KMS-11 (cell line): ENCODE results near the gene KLHL3.

Experiments used
- H2AFZ ChIP-seq: fragments of 200-600 bp; sonication (generic); 2 replicates; pipeline ENCODE4 v1.6.1; 2016; ENCODE audit warnings: antibody characterized with exemption, mixed run types, low read depth
- H3K27ac ChIP-seq: fragments of 200-600 bp; sonication (generic); 2 replicates; pipeline ENCODE4 v1.6.1; 2016; ENCODE audit warnings: mild to moderate bottlenecking, mixed run types
- H3K27me3 ChIP-seq: fragments of 200-600 bp; sonication (generic); 2 replicates; pipeline ENCODE4 v1.6.1; 2017; ENCODE audit warnings: mild to moderate bottlenecking, low read depth, mixed run types, moderate library complexity; ENCODE audit not compliant: insufficient read depth
- H3K36me3 ChIP-seq: fragments of 200-600 bp; sonication (generic); 2 replicates; pipeline ENCODE4 v1.6.1; 2017; ENCODE audit warnings: mild to moderate bottlenecking, mixed run types; ENCODE audit not compliant: insufficient read depth
- H3K4me1 ChIP-seq: fragments of 200-600 bp; sonication (generic); 2 replicates; pipeline ENCODE4 v1.6.1; 2016; ENCODE audit warnings: mild to moderate bottlenecking, low read depth, mixed run types; ENCODE audit not compliant: poor library complexity, severe bottlenecking
- H3K4me2 ChIP-seq: fragments of 200-600 bp; sonication (generic); 2 replicates; pipeline ENCODE4 v1.7.0; 2016; ENCODE audit warnings: mild to moderate bottlenecking, mixed run types
- H3K4me3 ChIP-seq: fragments of 200-600 bp; sonication (generic); IDR thresholded peaks from 2 replicates; pipeline ENCODE4 v1.6.1; 2017; ENCODE audit warnings: low read depth, low read length, mixed read lengths; ENCODE audit not compliant: insufficient read depth
- H3K79me2 ChIP-seq: fragments of 200-600 bp; sonication (generic); 2 replicates; pipeline ENCODE4 v1.6.1; 2016; ENCODE audit warnings: low read depth, mixed run types; ENCODE audit not compliant: insufficient read depth
- H3K9ac ChIP-seq: fragments of 200-600 bp; sonication (generic); 2 replicates; pipeline ENCODE4 v1.6.1; 2016; ENCODE audit warnings: mild to moderate bottlenecking, mixed run types
- H4K20me1 ChIP-seq: fragments of 200-600 bp; sonication (generic); 2 replicates; pipeline ENCODE4 v1.6.1; 2016; ENCODE audit warnings: mild to moderate bottlenecking, mixed run types; ENCODE audit not compliant: insufficient read depth
- CTCF ChIP-seq: fragments of 200-600 bp; sonication (generic); conservative IDR thresholded peaks from 2 replicates; pipeline ENCODE4 v1.6.1; 2017; ENCODE audit warnings: low read depth, mild to moderate bottlenecking, antibody characterized with exemption, low read length, moderate library complexity, mixed read lengths

KLHL3 gene

GRCh38 chr5:137604348-137605095 lies 131.4 kb downstream of the KLHL3 start:
- Histone ChIP-seq H3K4me2 (no peak overlapping the region), H3K9ac (no peak overlapping the region), H3K36me3 (no peaks in the 10 kb centered on the region), H4K20me1 (no peaks in the 10 kb centered on the region), H3K27me3 (no peaks in the 10 kb centered on the region), H2AFZ (no peak overlapping the region), H3K4me3 (no peak overlapping the region), H3K27ac (no peak overlapping the region), H3K4me1 (no peaks in the 10 kb centered on the region), H3K79me2 (no peaks in the 10 kb centered on the region)
- no peak for TF ChIP-seq CTCF

GRCh38 chr5:137603891-137604290 lies 132.0 kb downstream of the KLHL3 start:
- H3K79me2 ChIP-seq, result no peaks in the 10 kb centered on the region
- no peaks in the 10 kb centered on the region for H3K4me1 ChIP-seq
- H3K4me2 ChIP-seq, result no peak overlapping the region
- H3K36me3 ChIP-seq, result no peaks in the 10 kb centered on the region
- no peak for TF ChIP-seq CTCF
- no peak overlapping the region for H3K4me3 ChIP-seq
- H3K27me3 ChIP-seq, result no peaks in the 10 kb centered on the region
- no peak overlapping the region for H2AFZ ChIP-seq
- no peak overlapping the region for H3K27ac ChIP-seq
- H3K9ac ChIP-seq, result no peak overlapping the region
- no peaks in the 10 kb centered on the region for H4K20me1 ChIP-seq

- no peak overlapping the region for H2AFZ ChIP-seq
- no peaks in the 10 kb centered on the region for H3K36me3 ChIP-seq
- no peak overlapping the region for H3K9ac ChIP-seq
- H3K27me3 ChIP-seq, result no peaks in the 10 kb centered on the region
- H3K4me1 ChIP-seq, result no peaks in the 10 kb centered on the region
- no peak overlapping the region for H3K4me2 ChIP-seq
- no peak overlapping the region for H3K27ac ChIP-seq
- TF ChIP-seq CTCF, result no peak
- H3K4me3 ChIP-seq, result no peak overlapping the region
- no peaks in the 10 kb centered on the region for H3K79me2 ChIP-seq
- no peaks in the 10 kb centered on the region for H4K20me1 ChIP-seq
Measured at GRCh38 chr5:137603356-137603755, 132.5 kb downstream of the KLHL3 start.

- no peaks in the 10 kb centered on the region for H3K4me1 ChIP-seq
- no peak overlapping the region for H3K4me3 ChIP-seq
- H3K4me2 ChIP-seq, result no peak overlapping the region
- no peak overlapping the region for H2AFZ ChIP-seq
- H4K20me1 ChIP-seq, result no peaks in the 10 kb centered on the region
- no peak overlapping the region for H3K27ac ChIP-seq
- no peaks in the 10 kb centered on the region for H3K79me2 ChIP-seq
- no peaks in the 10 kb centered on the region for H3K27me3 ChIP-seq
- H3K9ac ChIP-seq, result no peak overlapping the region
- H3K36me3 ChIP-seq, result no peaks in the 10 kb centered on the region
- TF ChIP-seq CTCF, result no peak
Measured at GRCh38 chr5:137602721-137603273, 133.1 kb downstream of the KLHL3 start.
